ENCODE data around the gene CCL1. TPM values are rescaled to one million over a fixed set of nuclear protein-coding genes. Genes with fewer than 3 reads are reported as not detected.

Gene CCL1
- total and polyA plus RNA-seq, 2 experiments from 2014 or later, result not detected

DNA sequence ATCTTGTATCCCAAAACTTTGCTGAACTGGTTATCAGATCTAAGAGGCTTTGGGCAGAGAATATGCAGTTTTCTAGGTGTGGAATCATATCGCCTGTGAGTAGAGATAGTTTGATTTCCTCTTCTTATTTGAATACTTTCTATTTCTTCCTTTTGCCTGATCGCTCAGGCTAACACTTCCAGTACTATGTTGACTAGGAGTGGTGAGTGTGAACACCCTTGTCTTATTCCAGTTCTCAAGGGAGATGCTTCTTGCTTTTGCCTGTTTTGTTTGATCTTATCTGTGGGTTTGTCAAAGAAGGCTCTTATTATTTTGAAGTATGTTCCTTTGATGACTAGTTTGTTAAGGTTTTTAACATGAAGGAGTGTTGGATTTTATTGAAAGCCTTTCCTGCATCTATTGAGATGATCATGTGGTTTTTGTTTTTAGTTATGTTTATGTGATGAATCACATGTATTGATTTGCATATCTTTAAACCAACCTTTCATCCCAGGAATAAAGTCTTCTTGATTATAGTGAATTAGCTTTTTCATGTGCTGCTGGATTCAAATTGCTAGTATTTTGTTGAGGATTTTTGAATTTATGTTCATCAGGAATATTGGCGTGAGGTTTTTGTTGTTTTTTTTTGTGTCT lies 23.8 kb downstream of the CCL1 start:
- no peak overlapping the region for H3K4me3 ChIP-seq

More for the DNA sequence above, 23.8 kb downstream of the CCL1 start:
- Histone ChIP-seq H3K36me3 (ENCODE audit: insufficient read depth) (no peaks in the 10 kb centered on the region), H3K4me1 (ENCODE audit: insufficient read depth) (no peaks in the 10 kb centered on the region), H2AFZ (no peak overlapping the region), H3K4me2 (no peak overlapping the region), H3K79me2 (replicated peaks; ENCODE audit: insufficient read depth) (no peaks in the 10 kb centered on the region), H3K27me3 (ENCODE audit: insufficient read depth) (no peaks in the 10 kb centered on the region), H3K27ac (ENCODE audit: low read depth) (no peak overlapping the region), H4K20me1 (replicated peaks; ENCODE audit: insufficient read depth) (no peaks in the 10 kb centered on the region), H3F3A (replicated peaks; ENCODE audit: low read depth) (no peaks in the 10 kb centered on the region), H3K9me2 (ENCODE audit: insufficient read depth) (no peaks in the 10 kb centered on the region)
- no peak for DNase-seq (ENCODE audit: low spot score)
- TF ChIP-seq STAT1 (IDR thresholded peaks at IDR 0.05; ENCODE audit: unreplicated experiment), result no peak
- TF ChIP-seq EZH2phosphoT487 (IDR thresholded peaks at IDR 0.05; ENCODE audit: unreplicated experiment), result no peak
- no peak for TF ChIP-seq ETS1 (IDR thresholded peaks at IDR 0.05)
- no peak for TF ChIP-seq CTCF (conservative IDR thresholded peaks at IDR 0.05; ENCODE audit: low read depth in 2 of 2)
- no peak for TF ChIP-seq EZH2 (IDR thresholded peaks at IDR 0.05; ENCODE audit: low read depth, unreplicated experiment)
- no peak for TF ChIP-seq NANOG (IDR thresholded peaks at IDR 0.05; ENCODE audit: borderline replicate concordance)
- TF ChIP-seq ZNF331 (CRISPR knock-in tag; IDR thresholded peaks at IDR 0.05; ENCODE audit: low read depth), result no peak
- no peak for TF ChIP-seq CREB1 (CRISPR knock-in tag; IDR thresholded peaks at IDR 0.05; ENCODE audit: low read depth)
- no peak for TF ChIP-seq ZNF462 (CRISPR knock-in tag; IDR thresholded peaks at IDR 0.05)
- no peak for TF ChIP-seq JUNB (IDR thresholded peaks at IDR 0.05; ENCODE audit: unreplicated experiment)
- TF ChIP-seq REST (IDR thresholded peaks at IDR 0.05; ENCODE audit: unreplicated experiment), result no peak
- no peak for TF ChIP-seq ZNF114 (CRISPR knock-in tag; IDR thresholded peaks at IDR 0.05)
- no peak for TF ChIP-seq POLR2AphosphoS5 (IDR thresholded peaks at IDR 0.05; ENCODE audit: low read depth)
- H3K27ac Mint-ChIP-seq, result no peak overlapping the region
- peaks cover 2% of the 10 kb centered on the region for H3K27me3 Mint-ChIP-seq (ENCODE audit: insufficient read depth, low read depth, poor library complexity)
- H3K36me3 Mint-ChIP-seq (ENCODE audit: low read depth), result no peaks in the 10 kb centered on the region
- H3K9me3 Mint-ChIP-seq, result no peaks in the 10 kb centered on the region
- H3K4me1 Mint-ChIP-seq, result no peaks in the 10 kb centered on the region
- no peak for ATAC-seq
- no peak overlapping the region for H3K4me3 Mint-ChIP-seq
